Fibroblast of skin of left quadriceps (primary cell): ENCODE data around the gene HHATL.

Experiments used
- DNase-seq, 2 experiments: peaks; one replicate each; pipeline ENCODE4 v3.0.0-alpha.2; 2013; ENCODE audit warnings: low read depth in 2 of 2

Gene HHATL

GRCh38 chr3:42652611-42653302 lies 49.8 kb downstream of the HHATL start:
- peak in 1 of 2 experiments; percentile 26 for DNase-seq

GRCh38 chr3:42652251-42652610 lies 50.4 kb downstream of the HHATL start:
- DNase-seq: no peak

- DNase-seq: no peak
These were observed 51.1 kb downstream of the HHATL start for GRCh38 chr3:42651248-42652091.

- no peak for DNase-seq
These were observed 52.8 kb downstream of the HHATL start for GRCh38 chr3:42649783-42650182.

GRCh38 chr3:42649006-42649405 lies 53.6 kb downstream of the HHATL start:
- DNase-seq: no peak

GRCh38 chr3:42647821-42648459 lies 54.7 kb downstream of the HHATL start:
- DNase-seq: no peak
